SK-N-SH (cell line): ENCODE measurements around the gene AIPL1. TPM values are rescaled to one million over a fixed set of nuclear protein-coding genes. Genes with fewer than 3 reads are reported as not detected.

Source experiments
- polyA plus RNA-seq, 3 experiments: library from polyadenylated mRNA; depleted of rRNA; stranded (reverse); fragments of >200 nt; gene quantifications; 2 replicates each; pipeline ENCODE4 v1.2.3, GENCODE V29; 2012

Gene AIPL1
- polyA plus RNA-seq, 1 of the 3 experiments (the other 2 are of a cell fraction) = not detected

Other genes starting within 250 kb of the AIPL1 start
- gene PIMREG, start 9.3 kb upstream of the AIPL1 start, polyA plus RNA-seq (2012; rRNA removed) = 17.2 and 19.6 TPM in 2 replicates
- 0.82 and 0.86 TPM in 2 replicates for gene PITPNM3, start 121.4 kb upstream of the AIPL1 start, polyA plus RNA-seq (2012; rRNA removed)
- gene KIAA0753, start 205.6 kb upstream of the AIPL1 start, polyA plus RNA-seq (2012; rRNA removed) = 7.2 and 10.3 TPM in 2 replicates
- gene TXNDC17, start 205.9 kb upstream of the AIPL1 start, polyA plus RNA-seq (2012; rRNA removed) = 644 and 650 TPM in 2 replicates
- 15.1 and 22.0 TPM in 2 replicates for gene MED31, start 216.5 kb upstream of the AIPL1 start, polyA plus RNA-seq (2012; rRNA removed)
- 2.6 and 2.7 TPM in 2 replicates for gene C17orf100, start 216.6 kb upstream of the AIPL1 start, polyA plus RNA-seq (2012; rRNA removed)